Measurements from ENCODE around the gene GYS1.
"Not testable (repeated sequence)": the region's sequence is repeated elsewhere in the genome, so short reads cannot be mapped to it uniquely, and the experiment has no call there.

- not testable (repeated sequence) for TF ChIP-seq EZH2 (IDR thresholded peaks at IDR 0.05; ENCODE audit: borderline replicate concordance, low read length); CTCF (conservative IDR thresholded peaks at IDR 0.05 in 1 of 2, IDR thresholded peaks at IDR 0.05 in 1 of 2; ENCODE audit: extremely low read depth in 1 of 2, insufficient read depth in 1 of 2, low read depth in 1 of 2, low read length in 2 of 2)
Measured at GRCh38 chr19:49025088-49025487, 32.0 kb upstream of the GYS1 start.

Measured in mammary epithelial cell (primary cell).